HTR-8/SVneo (cell line): ENCODE results near the gene ZGLP1.

ENCODE experiments used
- DNase-seq: peaks from one replicate; pipeline ENCODE4 v3.0.0; 2011; ENCODE audit warnings: low spot score, mixed read lengths; ENCODE audit not compliant: insufficient read length
- FAIRE-seq: peaks from 2 replicates; lab custom pipeline; 2011; peaks lifted over from hg19 to GRCh38; lab: Jason Lieb, UNC

Gene ZGLP1

DNA sequence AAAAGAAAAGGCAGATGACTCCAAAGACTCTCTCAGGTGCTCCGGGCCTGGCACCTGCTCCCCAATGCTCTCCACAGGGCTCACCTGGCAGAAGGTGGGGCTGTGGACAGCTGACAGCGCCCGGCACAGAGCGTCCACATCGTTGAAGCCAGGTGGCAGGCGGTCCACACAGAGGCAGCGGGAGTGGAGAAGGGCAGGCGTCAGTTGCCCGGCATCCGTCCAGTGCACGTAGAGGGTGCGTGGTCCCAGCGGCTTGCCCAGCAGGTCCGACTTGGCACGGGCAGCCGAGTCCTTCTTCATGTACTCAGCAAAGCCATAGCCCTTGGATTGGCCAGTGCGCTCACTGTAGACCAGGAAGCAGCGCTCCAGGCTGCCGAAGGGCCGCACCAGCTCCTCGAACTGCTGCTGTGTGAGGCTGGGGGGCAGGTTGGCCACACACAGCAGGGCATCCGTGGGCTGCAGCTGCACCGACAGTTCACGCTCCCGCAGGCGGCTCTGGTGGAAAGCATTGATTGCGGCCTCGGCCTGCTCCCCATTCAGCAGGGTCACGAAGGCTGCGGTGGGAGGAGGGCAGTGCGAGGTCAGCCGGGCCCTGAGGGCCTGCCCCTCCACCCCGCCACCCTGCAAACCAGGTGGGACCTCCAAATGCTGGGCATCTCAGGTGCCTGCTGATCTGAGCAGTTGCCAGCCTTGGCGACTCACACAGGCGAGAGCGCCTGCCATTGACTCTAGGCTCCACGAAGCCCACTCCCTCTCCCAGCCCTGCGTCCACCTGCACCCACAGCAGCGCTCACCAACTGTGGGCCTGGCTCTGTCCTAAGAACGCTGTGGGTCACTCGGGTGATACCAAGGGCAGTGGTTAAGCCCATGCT is 19.2 kb upstream of the ZGLP1 start:
- DNase-seq (no peak), FAIRE-seq (no peak)

- DNase-seq = no peak
- FAIRE-seq = no peak
These were observed 18.2 kb upstream of the ZGLP1 start for GRCh38 chr19:10327793-10328192.

DNA sequence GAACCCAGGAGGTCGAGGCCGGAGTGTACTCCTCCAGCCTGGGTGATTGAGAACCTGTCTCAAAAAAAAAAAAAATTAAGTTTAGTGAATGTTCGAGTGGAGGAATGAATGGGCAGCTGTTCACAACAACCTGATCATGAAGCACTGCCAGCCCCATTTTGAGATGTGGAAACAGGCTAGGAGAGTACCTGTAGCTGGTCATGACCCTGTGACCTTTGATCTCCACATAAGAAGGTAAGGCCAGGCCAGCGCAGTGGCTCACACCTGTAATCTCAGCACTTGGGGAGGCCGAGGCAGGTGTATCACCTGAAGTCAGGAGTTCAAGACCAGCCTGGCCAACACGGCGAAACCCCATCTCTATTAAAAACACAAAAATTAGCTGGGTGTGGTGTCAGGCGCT is 16.1 kb upstream of the ZGLP1 start:
- no peak for DNase-seq
- FAIRE-seq = no peak

- FAIRE-seq = peak; percentile 54
These were observed 12.5 kb upstream of the ZGLP1 start for GRCh38 chr19:10321874-10322835.

DNA sequence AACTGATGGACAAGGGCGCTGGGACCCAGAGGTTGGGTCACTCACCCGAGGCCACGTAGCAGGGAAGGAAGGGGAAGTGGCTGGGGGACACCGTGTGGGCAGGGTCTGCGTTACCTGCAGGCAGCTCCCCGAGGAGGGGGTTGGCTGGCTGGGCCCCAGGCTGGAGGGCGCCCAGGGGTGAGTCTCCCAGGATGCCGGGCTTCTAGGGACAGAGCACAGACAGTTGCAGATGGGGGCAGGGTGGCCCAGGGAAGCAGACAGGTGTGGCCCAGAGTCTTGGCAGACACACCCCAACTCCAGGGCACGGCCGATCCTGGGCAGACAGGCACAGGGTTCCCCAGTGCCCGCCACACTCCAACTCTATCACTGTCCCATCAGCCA is 11.8 kb upstream of the ZGLP1 start:
- DNase-seq = no peak
- no peak for FAIRE-seq

More at GRCh38 chr19:10321874-10322835, 12.5 kb upstream of the ZGLP1 start:
- DNase-seq = no peak

GRCh38 chr19:10320602-10321416 is 11.2 kb upstream of the ZGLP1 start:
- FAIRE-seq (no peak), DNase-seq (no peak)

DNA sequence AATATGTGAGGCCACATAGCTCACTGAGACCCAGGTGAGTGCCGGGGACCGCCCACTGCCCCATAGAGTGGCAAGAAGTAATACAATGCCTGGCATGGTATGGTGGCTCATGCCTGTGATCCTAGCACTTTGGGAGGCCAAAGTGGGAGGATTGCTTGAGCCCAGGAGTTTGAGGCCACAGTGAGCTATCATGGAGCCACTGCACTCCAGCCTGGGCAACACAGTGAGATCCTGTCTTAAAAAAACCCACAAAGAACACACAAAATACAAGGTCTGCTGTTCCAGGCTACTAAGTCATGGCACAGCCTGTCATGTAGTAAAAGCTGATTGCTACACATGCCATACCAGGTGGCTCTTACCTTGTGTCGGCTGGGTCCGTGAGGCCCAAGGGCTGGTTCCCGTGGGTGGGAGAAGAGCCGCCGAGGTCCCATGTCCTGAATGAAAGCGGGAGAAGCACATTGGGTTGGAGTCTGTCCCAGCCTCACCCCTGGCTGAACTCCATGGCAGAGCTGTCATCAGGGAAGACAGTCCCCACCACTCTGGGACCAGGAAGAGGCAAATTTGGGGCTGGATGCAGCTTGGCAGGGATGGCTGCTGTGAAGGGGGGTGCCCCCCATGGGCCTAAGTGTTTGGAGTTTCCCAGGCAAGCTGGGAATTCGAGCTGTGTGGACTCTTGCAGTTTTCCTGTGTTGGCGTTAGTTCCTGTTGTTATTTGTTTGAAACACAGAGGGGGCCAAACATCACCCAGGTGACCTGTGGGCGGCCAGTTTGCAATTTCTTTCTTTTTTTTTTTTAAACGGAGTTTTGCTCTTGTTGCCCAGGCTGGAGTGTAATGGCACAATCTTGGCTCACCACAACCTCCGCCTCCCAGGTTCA is 9.4 kb upstream of the ZGLP1 start:
- FAIRE-seq (no peak), DNase-seq (no peak)

GRCh38 chr19:10317857-10318462 is 8.3 kb upstream of the ZGLP1 start:
- no peak for FAIRE-seq
- DNase-seq = no peak

DNA sequence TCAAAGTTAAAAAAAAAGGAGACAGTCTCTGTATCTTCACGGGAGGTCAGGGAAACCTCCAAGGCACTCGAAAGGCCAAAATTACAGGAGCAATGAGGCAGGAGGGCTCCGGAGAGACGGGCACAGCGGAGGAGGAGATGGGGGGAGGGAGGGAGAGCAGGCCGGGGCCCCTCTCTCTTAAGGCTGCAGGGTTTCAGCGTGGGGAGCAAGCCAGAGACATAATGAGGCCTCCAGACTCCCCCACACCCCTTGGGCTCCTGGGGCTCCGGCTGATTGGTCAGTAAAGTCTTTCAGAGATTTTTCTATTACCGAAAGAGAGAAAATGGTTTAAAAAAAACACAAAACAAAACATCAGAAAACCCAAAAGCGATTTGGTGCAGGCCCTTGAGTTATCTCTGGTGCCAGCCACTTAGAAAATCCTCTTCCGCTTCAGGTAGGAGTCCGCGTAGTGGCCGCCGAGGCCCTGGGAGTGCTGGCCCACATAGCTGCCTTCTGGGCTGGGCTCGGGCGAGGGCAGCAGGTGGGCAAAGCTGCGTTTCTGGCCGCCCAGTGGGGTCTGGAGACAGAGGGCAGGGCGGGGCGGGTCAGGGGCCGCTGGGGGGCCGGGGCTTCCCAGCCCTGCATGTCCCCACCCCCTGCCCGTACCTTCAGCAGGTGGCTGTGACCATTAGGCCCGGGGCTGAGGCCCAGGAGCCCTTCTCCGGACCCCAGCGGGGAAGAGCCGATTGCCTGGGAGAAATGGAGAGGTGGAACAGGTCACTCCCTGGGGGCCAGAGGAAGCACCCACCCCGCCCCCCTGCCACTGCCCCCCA is 7.6 kb upstream of the ZGLP1 start:
- DNase-seq (no peak), FAIRE-seq (no peak)

- DNase-seq = no peak
- FAIRE-seq = no peak
These were observed 6.8 kb upstream of the ZGLP1 start for GRCh38 chr19:10316229-10317044.

- FAIRE-seq (peak; percentile 93), DNase-seq (peak; percentile 89)
These were observed 6.0 kb upstream of the ZGLP1 start, which contains the start of gene FDX2 for GRCh38 chr19:10315335-10316214. Gene FDX2 (minus strand): TSS chr19:10316015. CDS start chr19:10315996, 19 bp downstream.

DNA sequence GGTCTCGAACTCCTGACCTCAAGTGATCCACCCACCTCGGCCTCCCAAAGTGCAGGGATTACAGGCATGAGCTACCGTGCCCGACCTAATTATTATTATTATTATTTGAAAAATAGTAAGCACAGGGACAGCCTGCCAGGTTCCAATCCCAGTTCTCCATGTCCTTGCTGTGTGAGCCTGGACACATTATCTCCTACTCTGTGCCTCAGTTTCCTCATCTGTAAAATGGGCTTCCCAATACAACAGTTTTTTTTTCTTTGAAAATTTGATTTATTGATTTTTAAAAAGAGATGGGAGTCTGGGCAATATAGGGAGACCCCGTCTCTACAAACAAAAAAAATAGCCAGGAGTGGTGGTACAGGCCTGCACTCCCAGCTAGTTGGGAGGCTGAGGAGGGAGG is 3.3 kb downstream of the ZGLP1 start:
- FAIRE-seq (no peak), DNase-seq (no peak)

DNA sequence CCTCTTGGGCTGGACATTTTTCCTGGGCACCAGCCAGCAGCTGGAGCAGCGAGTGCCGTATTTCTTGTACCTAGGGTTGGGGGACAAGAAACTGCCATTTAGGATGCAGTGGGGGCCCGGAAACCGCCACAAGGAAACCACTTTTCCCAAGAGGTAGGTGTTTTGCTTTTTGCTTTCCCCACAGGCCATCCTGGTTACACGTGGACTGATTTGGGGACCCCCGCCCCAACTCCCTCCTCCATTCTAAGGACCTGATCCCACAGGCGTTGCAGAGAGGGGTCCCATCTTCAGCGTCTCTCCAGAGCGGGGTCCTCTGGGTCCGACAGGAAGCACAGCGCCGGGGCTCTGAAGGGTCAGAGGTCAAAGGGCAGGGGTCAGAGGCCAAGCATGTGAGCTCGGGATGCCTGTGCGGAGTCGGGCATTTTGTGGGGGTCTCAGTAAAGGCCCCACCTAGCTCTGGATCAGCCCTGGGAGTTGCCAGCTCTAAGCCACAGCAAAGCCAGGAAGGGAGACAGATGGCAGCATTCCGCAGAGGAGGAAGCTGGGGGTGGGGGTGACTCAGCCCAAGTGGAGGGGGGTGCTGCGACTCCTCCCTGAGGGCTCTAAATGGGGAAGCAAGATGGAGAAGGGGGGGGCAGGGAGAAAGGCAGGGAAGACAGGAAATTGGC is 4.3 kb downstream of the ZGLP1 start:
- DNase-seq = no peak
- no peak for FAIRE-seq

GRCh38 chr19:10299545-10300458 is 9.8 kb downstream of the ZGLP1 start:
- DNase-seq (no peak), FAIRE-seq (no peak)
